ENCODE measurements around the gene UCK2. TPM values are rescaled to one million over a fixed set of nuclear protein-coding genes. Genes with fewer than 3 reads are reported as not detected.

The UCK2 gene
- total RNA-seq, 6 experiments from 2014 or later, result 42.5 to 60.0 (median 52.1) TPM

- Mint-ChIP-seq H3K36me3 (ENCODE audit: low read depth) (no peaks in the 10 kb centered on the region), H3K27ac (no peak overlapping the region), H3K27me3 (ENCODE audit: insufficient read depth) (peaks cover 1% of the 10 kb centered on the region), H3K4me1 (ENCODE audit: low read depth) (peaks cover 9% of the 10 kb centered on the region), H3K9me3 (no peaks in the 10 kb centered on the region), H3K4me3 (no peak overlapping the region)
- no peak for DNase-seq
- TF ChIP-seq CTCF (IDR thresholded peaks at IDR 0.05), result no peak
Observed at GRCh38 chr1:165823552-165824268, 3.7 kb upstream of the UCK2 start.

GRCh38 chr1:165824269-165824643 lies 3.2 kb upstream of the UCK2 start:
- H3K36me3 Mint-ChIP-seq (ENCODE audit: low read depth), result no peaks in the 10 kb centered on the region
- no peak for TF ChIP-seq CTCF (IDR thresholded peaks at IDR 0.05)
- H3K27ac Mint-ChIP-seq, result no peak overlapping the region
- H3K4me3 Mint-ChIP-seq, result no peak overlapping the region
- H3K27me3 Mint-ChIP-seq (ENCODE audit: insufficient read depth), result peaks cover 1% of the 10 kb centered on the region
- H3K9me3 Mint-ChIP-seq, result no peaks in the 10 kb centered on the region
- peaks cover 12% of the 10 kb centered on the region for H3K4me1 Mint-ChIP-seq (ENCODE audit: low read depth)
- DNase-seq, result no peak

- Mint-ChIP-seq H3K36me3 (ENCODE audit: low read depth) (peaks cover 4% of the 10 kb centered on the region; the same call in 1 of the 2 replicates), H3K4me3 (peak overlapping the region; percentile 87), H3K27me3 (ENCODE audit: insufficient read depth) (peaks cover 1% of the 10 kb centered on the region), H3K9me3 (no peaks in the 10 kb centered on the region), H3K4me1 (ENCODE audit: low read depth) (peaks cover 18% of the 10 kb centered on the region), H3K27ac (peak overlapping the region; percentile 82)
- TF ChIP-seq CTCF (IDR thresholded peaks at IDR 0.05), result no peak
- peak; percentile 22 for DNase-seq
Observed at GRCh38 chr1:165826565-165827267, 698 bp upstream of the UCK2 start.

DNA sequence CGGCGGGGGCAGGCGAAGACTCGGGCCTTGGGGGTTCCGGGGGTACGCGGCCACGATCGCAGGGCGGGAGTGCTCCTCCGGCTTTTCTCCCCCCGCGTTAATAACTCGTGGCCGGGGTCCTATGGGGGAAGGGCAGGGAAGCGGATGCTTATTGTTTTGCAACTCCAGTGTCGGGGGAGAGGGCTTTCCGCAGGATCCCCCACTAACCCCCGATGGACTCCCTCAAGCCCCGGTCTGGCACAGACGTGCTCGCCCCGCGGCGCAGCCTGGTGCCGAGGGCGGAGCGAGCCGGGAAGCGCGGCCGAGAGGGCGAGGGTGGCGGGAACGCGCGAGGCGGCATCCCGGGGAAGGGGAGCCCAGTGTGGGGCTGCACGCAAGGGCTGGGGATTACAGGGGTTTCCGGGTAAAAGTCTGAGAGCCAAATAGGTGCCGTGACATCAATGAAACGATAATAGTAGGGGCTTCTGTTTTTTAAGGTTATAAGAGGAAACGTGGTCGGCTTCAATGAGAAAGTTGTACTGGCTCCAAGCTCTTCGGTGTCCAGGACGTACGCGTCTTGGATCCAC lies 772 bp downstream of the UCK2 start:
- peak; percentile 3 for DNase-seq
- H3K36me3 Mint-ChIP-seq (ENCODE audit: low read depth), result peaks cover 8% of the 10 kb centered on the region
- H3K27ac Mint-ChIP-seq, result peak overlapping the region; percentile 95
- no peaks in the 10 kb centered on the region for H3K9me3 Mint-ChIP-seq
- TF ChIP-seq CTCF (IDR thresholded peaks at IDR 0.05), result no peak
- H3K4me1 Mint-ChIP-seq (ENCODE audit: low read depth), result peaks cover 31% of the 10 kb centered on the region
- peaks cover 1% of the 10 kb centered on the region for H3K27me3 Mint-ChIP-seq (ENCODE audit: insufficient read depth)
- H3K4me3 Mint-ChIP-seq, result peak overlapping the region; percentile 98

DNA sequence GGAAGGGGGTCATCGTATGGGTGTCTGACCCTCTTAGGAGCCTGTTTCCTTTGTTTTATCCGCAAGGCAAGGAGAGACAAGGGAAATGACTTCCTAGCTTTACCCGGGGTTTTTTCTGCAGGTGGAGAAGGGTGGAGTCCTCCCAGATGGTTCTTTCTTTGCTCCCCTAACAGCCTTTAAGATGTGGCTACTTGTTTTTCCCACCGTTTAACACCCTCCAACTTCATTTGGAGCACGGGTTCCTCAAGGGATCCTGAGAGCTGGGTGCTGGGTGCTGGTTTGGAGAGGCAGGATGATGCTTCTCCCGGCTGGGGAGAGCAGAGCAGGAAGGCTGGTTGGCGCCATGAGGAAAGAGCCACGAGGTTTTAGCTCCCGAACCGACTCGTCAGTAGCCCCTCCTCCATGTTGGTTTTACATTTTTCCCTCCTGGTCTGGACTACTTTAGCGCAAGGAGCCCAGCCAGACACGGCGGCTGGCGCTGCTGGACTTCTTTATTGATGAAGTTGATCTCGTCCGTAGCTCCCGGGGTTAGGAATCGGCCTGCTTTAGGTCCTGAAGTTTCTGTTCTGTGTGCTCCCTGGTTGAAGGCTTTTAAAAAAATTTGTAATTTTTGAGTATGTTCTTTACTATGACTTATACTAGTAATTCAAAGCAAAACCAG lies 1.4 kb downstream of the UCK2 start:
- Mint-ChIP-seq H3K4me1 (ENCODE audit: low read depth) (peaks cover 37% of the 10 kb centered on the region), H3K9me3 (no peaks in the 10 kb centered on the region), H3K4me3 (peak overlapping the region; percentile 98), H3K36me3 (ENCODE audit: low read depth) (peaks cover 8% of the 10 kb centered on the region), H3K27ac (peak overlapping the region; percentile 95), H3K27me3 (ENCODE audit: insufficient read depth) (peaks cover 1% of the 10 kb centered on the region)
- TF ChIP-seq CTCF (IDR thresholded peaks at IDR 0.05), result peak; percentile 8; the same call in 1 of the 2 replicates
- peak; percentile 78 for DNase-seq

Measured in HFFc6 (cell line).